GM21515 (cell line): ENCODE data around the gene RRAGB.
"Not testable (repeated sequence)": the region's sequence is repeated elsewhere in the genome, so short reads cannot be mapped to it uniquely, and the experiment has no call there.

ENCODE experiments used
- ATAC-seq: cut with Tn5 transposase; IDR thresholded peaks from one replicate; pipeline ENCODE4 v1.9.1; 2021; ENCODE audit not compliant: unreplicated experiment

Gene RRAGB

GRCh38 chrX:55717521-55718497 is at the start of gene RRAGB:
Gene RRAGB (plus strand): TSS chrX:55717749. CDS start chrX:55718328, 579 bp downstream.
- ATAC-seq, result peak; percentile 97

- no peak for ATAC-seq
These were observed 49.5 kb upstream of the RRAGB start for GRCh38 chrX:55668084-55668483.

GRCh38 chrX:55688579-55688978 is 29.0 kb upstream of the RRAGB start:
- not testable (repeated sequence) for ATAC-seq

GRCh38 chrX:55695227-55696018 is 22.1 kb upstream of the RRAGB start:
- ATAC-seq, result no peak

GRCh38 chrX:55697381-55697780 is 20.2 kb upstream of the RRAGB start:
- ATAC-seq, result no peak

GRCh38 chrX:55702671-55703070 is 14.9 kb upstream of the RRAGB start:
- no peak for ATAC-seq

GRCh38 chrX:55703436-55703835 is 14.1 kb upstream of the RRAGB start:
- ATAC-seq, result not testable (repeated sequence)

GRCh38 chrX:55705066-55705465 is 12.5 kb upstream of the RRAGB start:
- ATAC-seq, result not testable (repeated sequence)

- no peak for ATAC-seq
These were observed 7.8 kb upstream of the RRAGB start for GRCh38 chrX:55709735-55710134.

GRCh38 chrX:55710701-55711100 is 6.8 kb upstream of the RRAGB start:
- no peak for ATAC-seq

GRCh38 chrX:55713631-55714030 is 3.9 kb upstream of the RRAGB start:
- ATAC-seq, result no peak

GRCh38 chrX:55714161-55714560 is 3.4 kb upstream of the RRAGB start:
- no peak for ATAC-seq

GRCh38 chrX:55715847-55716246 is 1.7 kb upstream of the RRAGB start:
- no peak for ATAC-seq

GRCh38 chrX:55716937-55717336 is 612 bp upstream of the RRAGB start:
- no peak for ATAC-seq

- no peak for ATAC-seq
These were observed 14.3 kb downstream of the RRAGB start for GRCh38 chrX:55731826-55732225.

GRCh38 chrX:55738969-55739368 is 21.4 kb downstream of the RRAGB start:
- no peak for ATAC-seq

- ATAC-seq, result no peak
These were observed 25.1 kb downstream of the RRAGB start for GRCh38 chrX:55742649-55743048.

GRCh38 chrX:55748463-55748862 is 30.9 kb downstream of the RRAGB start:
- not testable (repeated sequence) for ATAC-seq

- no peak for ATAC-seq
These were observed 32.7 kb downstream of the RRAGB start for GRCh38 chrX:55750256-55750655.

- ATAC-seq, result peak; percentile 92
These were observed 37.3 kb downstream of the RRAGB start for GRCh38 chrX:55754861-55755294.

- ATAC-seq, result no peak
These were observed 40.5 kb downstream of the RRAGB start for GRCh38 chrX:55758033-55758432.

GRCh38 chrX:55759478-55759877 is 41.9 kb downstream of the RRAGB start:
- no peak for ATAC-seq
